ENCODE data around the gene ARSI. TPM values are rescaled to one million over a fixed set of nuclear protein-coding genes. Genes with fewer than 3 reads are reported as not detected.

Gene ARSI
- total RNA-seq, 1 experiment from 2014 or later: 6.3 TPM

DNA sequence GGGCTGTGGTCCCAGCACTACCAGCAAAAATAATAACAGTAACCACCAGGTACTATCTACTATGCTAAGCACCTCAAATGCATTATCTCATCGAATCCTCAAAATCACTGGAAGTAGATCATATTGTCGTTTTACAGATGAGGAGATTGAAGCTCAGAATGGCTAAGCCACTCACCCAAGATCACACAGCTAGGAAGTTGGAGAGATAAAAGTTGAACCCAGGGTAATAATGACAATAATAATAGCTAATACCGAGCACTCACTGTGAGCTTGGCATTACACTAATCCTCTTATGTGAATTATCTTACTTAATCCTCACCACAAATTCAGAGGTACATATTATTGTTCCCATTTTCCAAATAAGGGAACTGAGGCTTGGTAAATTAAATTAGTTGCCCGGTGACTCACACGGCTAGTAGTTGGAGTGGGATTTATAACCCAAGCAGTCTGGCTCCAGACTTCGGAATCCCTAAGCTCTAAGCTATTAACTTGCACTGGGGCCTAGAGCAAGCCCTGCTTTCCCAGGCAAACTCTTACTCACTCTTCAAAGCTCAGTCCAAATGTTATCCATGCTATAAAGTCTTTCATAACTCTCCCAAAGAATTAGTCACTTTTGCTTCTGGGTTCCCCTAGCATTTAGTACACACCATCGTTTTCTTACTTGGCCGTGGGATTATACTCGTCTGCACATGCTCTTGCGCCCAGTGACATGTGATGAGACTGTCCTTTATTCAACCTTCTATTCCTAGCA, 3.8 kb downstream of the ARSI start:
- ATAC-seq: peak; percentile 19; the same call in 1 of the 2 replicates

DNA sequence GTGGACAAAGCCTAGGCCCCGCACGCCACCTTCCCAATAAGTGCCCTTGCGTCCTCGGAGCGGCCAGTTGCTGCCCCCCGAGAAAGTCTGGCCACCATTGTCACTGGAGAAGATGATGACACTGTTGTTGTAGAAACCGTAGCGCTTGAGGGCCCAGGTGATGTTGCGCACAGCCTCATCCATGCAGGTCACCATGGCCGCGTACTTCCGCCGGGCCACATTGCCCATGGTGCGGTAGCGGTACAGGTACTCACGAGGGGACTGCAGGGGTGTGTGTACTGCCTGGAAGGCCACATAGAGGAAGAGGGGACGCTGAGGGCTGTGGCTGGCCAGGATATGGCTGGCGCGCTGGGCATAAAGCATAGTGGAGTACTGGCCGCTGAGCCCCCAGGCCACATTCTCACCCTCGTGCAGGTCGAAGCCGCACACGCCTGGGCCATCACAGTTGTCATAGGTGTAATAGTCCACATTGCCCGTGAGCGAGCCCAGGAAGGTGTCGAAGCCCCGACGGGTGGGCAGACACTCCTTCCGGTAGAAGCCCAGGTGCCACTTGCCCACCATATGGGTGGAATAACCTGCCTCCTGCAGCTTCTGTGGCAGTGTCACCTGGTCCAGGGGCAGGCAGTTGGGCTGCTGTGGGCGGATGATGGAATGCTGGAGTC, 4.6 kb downstream of the ARSI start:
- intact Hi-C loops (cut with micrococcal nuclease): no loop called here
- Histone ChIP-seq H3K36me3 (ENCODE audit: low read depth, low read length) (no peaks in the 10 kb centered on the region), H3F3A (ENCODE audit: low read length, unreplicated experiment) (no peaks in the 10 kb centered on the region), H3K79me2 (ENCODE audit: low read length) (no peaks in the 10 kb centered on the region), H3K9me2 (replicated peaks; ENCODE audit: low read length) (no peaks in the 10 kb centered on the region), H3K9me3 (ENCODE audit: low read length) (no peaks in the 10 kb centered on the region), H3K4me2 (ENCODE audit: low read length) (no peak overlapping the region), H4K20me1 (ENCODE audit: low read length) (no peaks in the 10 kb centered on the region), H2AFZ (ENCODE audit: low read length) (no peak overlapping the region), H3K4me1 (ENCODE audit: insufficient read depth, low read length) (peaks cover 30% of the 10 kb centered on the region), H3K27ac (ENCODE audit: low read length) (no peak overlapping the region; the same call in 1 of the 2 replicates), H3K9ac (ENCODE audit: low read length) (no peak overlapping the region), H3K4me3 (ENCODE audit: low read length) (no peak overlapping the region), H3K27me3 (ENCODE audit: low read length) (no peaks in the 10 kb centered on the region)
- CTCF ChIA-PET: no interaction called here
- no peak for DNase-seq
- no peak for TF ChIP-seq EZH2phosphoT487 (IDR thresholded peaks at IDR 0.05; ENCODE audit: borderline replicate concordance, low read length)
- TF ChIP-seq, protein P1, sequence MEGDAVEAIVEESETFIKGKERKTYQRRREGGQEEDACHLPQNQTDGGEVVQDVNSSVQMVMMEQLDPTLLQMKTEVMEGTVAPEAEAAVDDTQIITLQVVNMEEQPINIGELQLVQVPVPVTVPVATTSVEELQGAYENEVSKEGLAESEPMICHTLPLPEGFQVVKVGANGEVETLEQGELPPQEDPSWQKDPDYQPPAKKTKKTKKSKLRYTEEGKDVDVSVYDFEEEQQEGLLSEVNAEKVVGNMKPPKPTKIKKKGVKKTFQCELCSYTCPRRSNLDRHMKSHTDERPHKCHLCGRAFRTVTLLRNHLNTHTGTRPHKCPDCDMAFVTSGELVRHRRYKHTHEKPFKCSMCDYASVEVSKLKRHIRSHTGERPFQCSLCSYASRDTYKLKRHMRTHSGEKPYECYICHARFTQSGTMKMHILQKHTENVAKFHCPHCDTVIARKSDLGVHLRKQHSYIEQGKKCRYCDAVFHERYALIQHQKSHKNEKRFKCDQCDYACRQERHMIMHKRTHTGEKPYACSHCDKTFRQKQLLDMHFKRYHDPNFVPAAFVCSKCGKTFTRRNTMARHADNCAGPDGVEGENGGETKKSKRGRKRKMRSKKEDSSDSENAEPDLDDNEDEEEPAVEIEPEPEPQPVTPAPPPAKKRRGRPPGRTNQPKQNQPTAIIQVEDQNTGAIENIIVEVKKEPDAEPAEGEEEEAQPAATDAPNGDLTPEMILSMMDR (conservative IDR thresholded peaks at IDR 0.05; ENCODE audit: low read depth, low read length): no peak
- TF ChIP-seq EZH2 (IDR thresholded peaks at IDR 0.05; ENCODE audit: low read length, unreplicated experiment): no peak
- BruUV-seq (replicated peaks): no TSS peak
- POLR2A ChIA-PET (ENCODE audit: unreplicated experiment): no interaction called here
- no peak for ATAC-seq

More for the DNA sequence above, 3.8 kb downstream of the ARSI start:
- H3K4me1 ChIP-seq (ENCODE audit: insufficient read depth, low read length): peaks cover 31% of the 10 kb centered on the region
- peak; percentile 72 for DNase-seq
- intact Hi-C loops (cut with micrococcal nuclease): no loop called here
- ChIA-PET CTCF (interaction anchor here (0.6 kb wide), 1 partner anchor 26 kb away, joined by 7 read pairs; no protein-coding TSS in a partner anchor), POLR2A (ENCODE audit: unreplicated experiment) (no interaction called here)
- H3K9me2 ChIP-seq (replicated peaks; ENCODE audit: low read length): no peaks in the 10 kb centered on the region
- H3K9ac ChIP-seq (ENCODE audit: low read length): no peak overlapping the region
- H3K4me2 ChIP-seq (ENCODE audit: low read length): no peak overlapping the region
- H3K27me3 ChIP-seq (ENCODE audit: low read length): no peaks in the 10 kb centered on the region
- BruUV-seq (replicated peaks): no TSS peak
- H3K4me3 ChIP-seq (ENCODE audit: low read length): no peak overlapping the region
- H3K79me2 ChIP-seq (ENCODE audit: low read length): no peaks in the 10 kb centered on the region
- no peak overlapping the region for H2AFZ ChIP-seq (ENCODE audit: low read length)
- H4K20me1 ChIP-seq (ENCODE audit: low read length): no peaks in the 10 kb centered on the region
- H3F3A ChIP-seq (ENCODE audit: low read length, unreplicated experiment): no peaks in the 10 kb centered on the region
- peak overlapping the region; percentile 43 for H3K27ac ChIP-seq (ENCODE audit: low read length)
- TF ChIP-seq EZH2phosphoT487 (IDR thresholded peaks at IDR 0.05; ENCODE audit: borderline replicate concordance, low read length): no peak
- TF ChIP-seq, protein P1 (conservative IDR thresholded peaks at IDR 0.05; ENCODE audit: low read depth, low read length): no peak
- no peak for TF ChIP-seq EZH2 (IDR thresholded peaks at IDR 0.05; ENCODE audit: low read length, unreplicated experiment)
- no peaks in the 10 kb centered on the region for H3K9me3 ChIP-seq (ENCODE audit: low read length)
- no peaks in the 10 kb centered on the region for H3K36me3 ChIP-seq (ENCODE audit: low read depth, low read length)

Data from PC-3 (cell line).